Measurements from ENCODE around the gene MRTFA.
"Not testable (repeated sequence)": the region's sequence is repeated elsewhere in the genome, so short reads cannot be mapped to it uniquely, and the experiment has no call there.

Gene MRTFA

DNA sequence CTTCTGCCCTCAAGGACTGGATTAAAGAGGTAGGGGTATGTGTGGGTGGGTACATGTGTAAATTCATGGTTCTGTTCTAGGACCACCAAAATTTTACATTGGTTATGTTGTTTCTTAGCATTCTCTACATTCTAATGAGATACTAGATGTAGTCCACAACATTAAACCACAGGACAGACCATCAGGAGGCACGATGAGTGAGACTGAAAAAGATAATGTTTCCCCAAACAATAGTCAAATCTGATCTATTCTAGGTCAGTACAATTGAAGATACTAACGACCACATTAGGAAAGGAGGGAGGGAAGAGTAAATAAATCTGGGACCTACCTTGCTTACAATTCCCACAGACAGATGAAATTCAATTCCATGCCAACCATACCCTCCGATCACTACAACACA, 42.2 kb downstream of the MRTFA start:
- no peak for DNase-seq

DNA sequence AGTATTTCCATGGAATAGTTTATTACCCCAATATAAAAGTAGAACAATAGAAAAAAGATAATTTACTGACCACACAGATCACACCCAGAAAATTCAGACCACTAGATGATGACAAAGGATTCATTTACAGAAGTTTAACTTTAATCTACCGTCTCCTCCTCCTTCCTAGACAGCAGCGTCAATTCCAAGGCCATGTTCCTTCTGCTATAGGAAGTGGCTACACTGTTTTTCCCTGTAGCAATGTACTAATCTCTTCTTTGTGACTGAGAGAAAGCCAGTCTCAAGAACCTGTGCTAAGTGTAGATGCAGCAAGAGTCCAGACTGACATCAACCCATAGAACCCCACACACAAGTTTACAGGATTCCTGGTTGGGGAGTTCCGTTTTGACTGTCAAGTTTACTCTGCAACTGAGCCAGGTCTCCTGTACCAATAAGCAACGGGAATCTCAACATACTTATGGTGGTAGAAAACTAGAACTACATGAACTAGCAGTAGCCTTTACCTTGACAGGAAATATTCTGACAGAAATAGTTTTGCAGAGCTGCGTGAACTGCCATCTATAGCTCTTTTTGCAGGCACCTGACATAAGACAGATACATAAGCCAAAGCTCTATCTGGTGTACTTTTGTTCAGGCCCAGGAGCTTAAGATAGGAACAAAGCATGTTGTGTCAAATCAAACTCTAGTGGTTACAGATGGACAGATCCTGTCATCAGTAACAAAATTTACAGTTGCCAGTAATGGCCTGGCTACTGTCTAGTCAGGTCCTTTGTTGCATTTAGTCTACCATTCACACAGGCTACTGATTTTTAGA, 42.9 kb downstream of the MRTFA start:
- no peak for DNase-seq

DNA sequence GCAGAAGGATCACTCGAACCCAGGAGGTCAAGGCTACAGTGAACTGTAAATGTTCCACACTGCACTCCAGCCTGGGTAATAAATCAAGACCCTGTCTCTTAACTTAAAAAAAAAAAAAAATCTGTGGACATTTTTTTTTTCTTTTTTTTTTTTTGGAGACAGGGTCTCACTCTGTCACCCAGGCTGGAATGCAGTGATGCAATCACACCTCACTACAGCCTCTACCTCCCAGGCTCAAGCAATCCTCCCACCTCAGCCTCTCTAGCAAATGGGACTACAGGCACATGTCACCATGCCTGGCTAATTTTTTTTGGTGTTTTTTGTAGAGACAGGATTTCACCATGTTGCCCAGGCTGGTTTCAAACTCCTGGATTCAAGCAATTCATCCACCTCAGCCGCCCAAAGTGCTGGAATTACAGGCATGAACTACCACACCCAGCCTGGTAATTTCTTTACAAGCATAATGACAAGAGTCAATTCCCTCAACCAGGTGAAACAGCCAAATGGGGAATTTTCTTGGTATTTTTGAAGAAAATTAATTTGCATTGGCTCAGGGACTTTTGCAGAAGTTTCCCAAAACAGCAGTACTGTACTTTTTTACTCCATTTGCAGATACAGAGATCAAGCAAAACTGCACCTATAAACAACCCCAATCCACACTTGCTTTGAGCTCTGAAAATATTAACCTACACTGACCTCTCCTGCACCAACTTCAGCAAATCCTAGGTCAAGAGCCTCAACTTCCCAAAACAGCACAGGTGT, 44.0 kb downstream of the MRTFA start:
- no peak for DNase-seq

DNA sequence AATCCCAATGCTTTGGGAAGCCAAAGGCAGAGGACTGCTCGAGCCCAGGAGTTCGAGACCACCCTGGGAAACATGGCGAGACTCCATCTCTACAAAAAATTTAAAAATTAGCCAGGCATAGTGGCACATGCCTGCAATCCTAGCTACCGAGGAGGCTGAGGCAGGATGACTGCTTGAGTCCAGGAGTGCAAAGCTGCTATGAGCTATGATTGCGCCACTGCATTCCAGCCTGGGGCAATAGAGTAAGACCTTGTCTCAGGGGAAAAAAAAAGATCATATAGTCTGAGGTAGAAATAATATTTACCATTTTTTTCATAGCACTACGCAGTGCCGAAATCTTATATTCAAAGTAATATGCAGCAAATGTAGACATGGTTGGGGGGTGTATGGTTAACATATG, 47.8 kb downstream of the MRTFA start:
- DNase-seq: no peak

DNA sequence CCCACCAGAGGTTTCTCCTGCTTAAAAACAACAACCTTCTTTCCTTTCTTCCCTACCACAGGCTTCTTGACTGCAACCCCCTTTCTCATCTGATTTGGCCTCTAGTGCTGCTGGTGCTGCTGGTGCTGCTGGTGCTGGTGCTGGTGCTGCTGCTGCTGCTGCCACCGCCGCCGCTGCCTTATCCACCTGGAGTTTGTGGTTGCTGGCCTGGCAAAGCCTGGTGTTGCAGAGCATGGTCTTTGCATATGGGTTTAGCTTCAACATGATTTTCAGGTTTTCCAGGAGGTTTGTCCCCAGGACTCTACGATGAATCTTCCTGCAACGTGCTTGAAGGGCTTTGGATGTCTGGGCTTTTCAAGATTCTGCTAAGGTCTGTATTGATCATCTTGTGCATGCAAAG, 49.7 kb downstream of the MRTFA start:
- no peak for DNase-seq

DNA sequence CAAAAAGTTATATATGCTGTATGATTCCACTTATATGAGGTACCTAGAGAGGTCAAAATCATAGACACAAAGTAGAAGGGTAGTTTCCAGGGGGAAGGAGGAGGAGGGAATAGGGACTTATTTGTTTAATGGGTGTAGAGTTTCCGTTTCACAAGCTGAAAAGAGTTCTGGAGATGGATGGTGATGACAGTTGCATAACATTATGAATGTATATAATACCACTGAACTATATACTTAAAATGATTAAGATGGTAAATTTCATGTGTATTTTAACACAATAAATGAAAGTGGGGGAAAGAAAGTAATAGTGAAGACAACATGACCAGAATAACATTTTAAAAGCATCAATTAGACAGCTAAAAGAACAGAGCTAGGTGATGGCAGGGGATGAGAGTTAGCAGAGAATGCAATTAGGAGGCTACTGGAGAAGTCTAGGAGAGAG, 51.2 kb downstream of the MRTFA start:
- DNase-seq: no peak

DNA sequence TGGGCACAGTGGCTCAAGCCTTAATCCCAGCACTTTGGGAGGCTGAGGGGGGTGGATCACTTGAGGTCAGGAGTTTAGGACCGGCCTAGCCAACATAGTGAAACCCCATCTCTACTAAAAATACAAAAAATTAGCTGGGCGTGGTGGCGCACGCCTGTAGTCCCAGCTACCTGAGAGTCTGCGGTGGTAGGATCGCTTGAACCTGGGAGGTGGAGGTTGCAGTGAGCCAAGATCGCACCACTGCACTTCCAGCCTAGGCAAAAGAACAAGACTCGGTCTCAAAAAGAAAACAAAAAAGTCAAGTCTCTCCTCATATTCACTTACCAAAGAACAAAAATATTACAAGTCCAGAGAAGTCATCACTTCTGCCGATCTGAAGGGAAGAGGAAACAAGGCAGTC, 51.8 kb downstream of the MRTFA start:
- not testable (repeated sequence) for DNase-seq

DNA sequence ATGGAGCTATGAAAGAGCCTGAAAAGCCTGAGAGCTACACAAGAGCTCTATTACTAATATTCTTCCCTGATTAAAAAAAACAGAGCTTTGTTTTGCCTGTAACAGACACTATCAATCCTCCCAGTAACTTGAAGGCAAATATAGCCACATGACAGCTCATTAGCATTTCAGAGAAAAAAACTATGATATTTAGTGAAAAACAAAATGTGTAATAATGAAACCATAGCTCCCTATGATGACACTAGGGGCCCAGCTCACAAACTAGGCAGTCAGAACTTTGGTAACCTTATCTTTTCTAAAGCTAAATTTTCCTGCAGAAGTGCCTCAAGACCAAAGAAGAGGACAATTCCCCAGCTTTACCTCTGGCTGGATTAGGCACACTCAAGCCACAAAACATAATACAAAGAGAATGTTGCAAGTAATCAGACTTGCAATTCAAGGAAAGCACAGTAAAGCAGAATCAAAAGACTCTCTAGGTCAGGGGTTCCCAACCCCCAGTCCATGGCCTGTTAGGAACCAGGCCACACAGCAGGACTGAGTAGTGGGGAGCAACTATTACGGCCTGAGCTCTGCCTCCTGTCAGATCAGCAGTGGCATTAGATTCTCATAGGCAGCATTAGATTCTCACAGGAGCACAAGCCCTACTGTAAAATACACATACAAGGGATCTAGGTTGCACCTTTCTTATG, 53.3 kb downstream of the MRTFA start:
- no peak for DNase-seq

DNA sequence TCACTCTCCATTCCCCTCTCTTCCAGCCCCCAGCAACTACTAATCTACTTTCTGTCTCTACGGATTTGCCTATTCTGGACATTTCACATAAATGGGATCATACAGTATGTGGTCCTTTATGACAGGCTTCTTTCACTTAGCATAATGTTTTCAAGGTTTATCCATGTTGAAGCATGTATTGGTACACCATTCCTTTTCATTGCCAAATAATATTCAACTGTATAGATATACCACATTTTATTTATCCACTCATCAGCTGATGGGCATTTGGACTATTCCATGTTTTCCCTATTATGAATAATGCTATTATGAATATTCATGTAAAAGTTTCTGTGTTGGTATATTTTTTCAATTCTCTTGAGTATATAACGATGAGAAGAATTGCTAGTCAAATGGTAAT, 54.5 kb downstream of the MRTFA start:
- no peak for DNase-seq

DNA sequence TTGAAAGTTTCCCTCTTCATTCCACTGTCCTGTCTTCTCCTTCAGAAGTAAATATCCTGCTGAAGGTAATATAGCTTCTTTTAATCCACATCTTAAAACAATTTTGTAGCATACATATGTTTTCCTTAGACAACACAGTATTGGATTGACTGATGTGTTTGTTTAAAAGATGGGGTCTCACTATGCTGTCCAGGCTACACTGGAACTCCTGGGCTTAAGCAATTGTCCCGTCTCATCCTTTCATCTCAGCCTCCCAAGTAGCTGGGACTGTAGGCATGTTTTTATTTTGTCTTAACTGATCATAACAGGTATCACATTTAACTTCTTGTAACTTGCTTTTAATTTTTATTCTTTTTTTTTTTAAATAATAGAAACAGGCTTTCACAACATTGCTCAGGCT, 55.9 kb downstream of the MRTFA start:
- DNase-seq: no peak

DNA sequence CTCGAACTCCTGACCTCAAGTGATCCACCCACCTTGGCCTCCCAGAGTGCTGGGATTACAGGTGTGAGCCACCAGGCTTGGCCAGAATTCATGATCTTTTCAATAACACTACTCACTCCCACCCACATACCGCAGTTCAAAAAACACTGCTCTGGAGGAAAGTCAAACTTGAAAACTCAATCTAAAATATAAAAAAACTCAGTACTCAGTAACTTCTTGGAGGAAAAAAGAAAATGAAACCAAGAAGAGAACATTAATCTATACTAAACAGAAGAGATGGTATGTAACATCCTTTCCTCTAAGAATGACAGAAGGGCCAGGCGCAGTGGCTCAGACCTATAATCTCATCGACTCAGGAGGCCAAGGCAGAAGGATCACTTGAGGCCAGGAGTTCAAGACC, 58.3 kb downstream of the MRTFA start:
- no peak for DNase-seq

DNA sequence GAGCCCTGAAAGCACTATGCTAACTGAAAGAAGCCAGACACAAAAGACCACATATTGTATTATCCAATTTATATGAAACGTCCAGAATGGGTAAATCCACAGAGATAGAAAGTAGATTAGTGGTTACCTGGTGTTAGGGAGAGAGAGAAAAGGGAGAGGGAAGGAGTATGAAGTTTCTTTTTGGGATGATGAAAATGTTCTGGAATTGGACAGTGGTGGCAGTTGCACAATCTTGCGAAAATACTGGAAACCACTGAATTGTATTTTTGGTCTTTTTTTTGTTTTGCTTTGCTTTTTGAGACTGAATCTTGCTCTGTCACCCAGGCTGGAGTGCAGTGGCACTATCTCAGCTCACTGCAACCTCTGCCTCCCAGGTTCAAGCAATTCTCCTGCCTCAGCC, 63.5 kb downstream of the MRTFA start:
- no peak for DNase-seq

DNA sequence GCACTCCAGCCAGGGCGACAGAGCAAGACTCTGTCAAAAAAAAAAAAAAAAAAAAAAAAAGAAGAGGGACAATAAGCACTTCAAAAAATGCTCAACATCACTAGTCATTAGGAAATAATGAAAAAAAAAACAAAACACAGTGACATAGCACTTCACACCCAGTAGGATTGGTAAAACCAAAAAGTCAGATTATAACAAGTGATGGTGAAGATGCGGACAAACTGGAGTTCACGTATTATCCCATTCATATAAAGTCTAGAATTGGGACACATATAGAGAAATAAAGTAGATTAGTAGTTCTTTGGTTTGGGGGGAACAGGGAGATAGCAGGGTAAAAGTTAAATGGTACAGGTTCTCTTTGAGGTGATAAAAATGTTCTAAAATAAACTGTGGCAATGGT, 64.6 kb downstream of the MRTFA start:
- no peak for DNase-seq

DNA sequence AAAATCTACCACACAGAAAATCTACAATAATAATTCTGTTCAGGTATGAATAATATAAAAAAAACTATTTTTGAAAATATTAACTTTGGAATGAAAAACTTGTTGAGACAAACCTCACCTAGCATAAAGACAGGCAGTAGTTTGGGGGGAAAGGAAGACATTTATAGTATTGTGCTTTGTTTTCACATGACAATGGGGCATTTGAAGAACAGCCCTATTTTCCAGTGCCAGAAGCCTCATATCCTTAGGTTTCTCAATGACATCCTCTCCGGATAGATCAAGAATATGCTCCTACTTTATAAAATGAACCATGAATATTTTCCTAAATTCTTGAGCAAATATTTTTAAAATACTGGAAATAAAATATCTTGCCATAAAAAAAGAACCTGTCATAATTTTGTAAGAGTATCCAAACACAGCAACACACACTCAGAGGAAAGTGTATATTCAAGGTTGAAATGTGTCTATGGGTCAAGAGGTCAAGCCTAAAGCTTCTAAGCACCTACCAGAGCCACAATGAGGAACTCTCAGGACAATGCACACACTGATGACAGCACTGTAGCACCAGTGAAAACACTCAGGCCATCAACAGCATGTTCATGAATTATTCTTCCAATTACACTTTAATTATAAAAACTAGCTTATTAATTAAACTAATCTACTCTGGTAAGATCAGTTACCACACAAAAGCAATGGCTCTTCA, 68.7 kb downstream of the MRTFA start:
- DNase-seq: no peak

DNA sequence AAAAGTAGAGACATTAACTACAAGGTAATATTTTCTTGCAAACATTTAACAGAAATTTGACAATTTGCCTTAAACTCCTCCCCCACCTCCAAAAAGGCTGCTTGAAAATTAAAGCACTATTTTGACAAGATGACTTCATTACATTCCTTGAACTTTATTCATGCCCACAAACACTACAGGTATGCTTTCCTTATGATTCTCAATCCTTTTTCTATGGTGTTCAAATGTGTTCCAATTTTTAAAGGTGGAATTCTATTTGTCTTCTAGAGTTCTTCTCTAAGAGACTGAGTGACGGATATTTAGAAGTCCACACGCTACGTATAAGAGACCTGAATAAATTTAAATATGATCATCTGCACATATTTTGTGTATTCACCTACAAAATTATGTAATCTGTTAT, 69.4 kb downstream of the MRTFA start:
- no peak for DNase-seq

DNA sequence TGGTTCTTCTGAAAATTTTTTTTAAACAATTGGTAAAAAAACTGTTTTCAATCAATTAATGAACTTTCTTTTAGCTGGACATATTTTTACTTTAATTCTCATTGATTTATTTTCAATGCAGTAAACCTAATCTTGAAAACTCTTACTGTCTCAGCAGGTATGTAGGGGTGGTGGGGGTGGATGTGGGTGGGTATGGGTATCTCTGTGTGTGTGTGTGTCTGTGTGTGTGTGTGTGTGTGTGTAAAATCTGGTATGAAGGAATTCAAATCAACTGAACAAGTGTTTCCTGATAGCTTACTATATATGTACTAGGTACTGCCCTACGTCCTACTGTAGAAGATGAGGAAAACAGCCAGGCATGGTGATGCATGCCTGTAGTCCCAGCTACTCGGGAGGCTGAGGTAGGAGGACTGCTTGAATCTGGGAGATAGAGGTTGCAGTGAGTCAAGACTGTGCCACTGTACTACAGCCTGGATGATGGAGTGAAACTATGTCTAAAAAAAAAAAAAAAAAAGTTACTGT, 75.5 kb downstream of the MRTFA start:
- no peak for DNase-seq

DNA sequence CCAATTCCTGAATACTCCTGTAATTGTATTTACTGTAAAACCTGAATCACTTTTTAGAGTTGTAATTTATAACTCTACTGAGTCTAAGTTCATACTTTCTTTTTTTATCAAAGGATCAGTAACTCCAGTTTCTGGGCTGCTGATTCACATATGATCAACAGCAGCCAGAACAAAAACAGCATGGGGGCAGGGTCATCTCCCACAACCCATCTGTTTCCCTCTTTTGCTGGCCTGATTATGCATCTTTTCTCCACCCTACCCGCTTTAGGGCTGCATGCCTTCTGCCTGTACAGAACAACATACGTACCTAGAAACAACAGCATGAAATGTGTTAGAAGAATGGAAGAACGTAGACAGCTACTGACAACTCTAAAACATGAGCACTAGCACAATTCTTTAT, 76.0 kb downstream of the MRTFA start:
- peak; percentile 80 for DNase-seq

DNA sequence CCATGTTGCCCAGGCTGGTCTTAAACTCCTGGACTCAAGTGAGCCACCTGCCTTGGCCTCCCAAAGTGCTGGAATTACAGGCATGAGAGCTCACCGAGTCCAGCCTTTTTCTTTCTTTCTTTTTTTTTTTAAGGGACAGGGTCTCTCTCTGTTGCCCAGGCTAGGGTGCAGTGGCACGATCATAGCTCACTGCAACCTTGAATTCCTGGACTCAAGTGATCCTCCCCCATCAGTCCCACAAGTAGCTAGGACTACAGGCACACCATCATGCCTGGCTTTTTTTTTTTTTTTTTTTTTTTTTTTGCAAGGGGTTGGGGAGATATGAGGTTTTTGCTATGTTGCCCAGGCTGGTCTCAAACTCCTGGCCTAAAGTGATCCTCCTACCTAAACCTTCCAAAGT, 78.5 kb downstream of the MRTFA start:
- DNase-seq: no peak

DNA sequence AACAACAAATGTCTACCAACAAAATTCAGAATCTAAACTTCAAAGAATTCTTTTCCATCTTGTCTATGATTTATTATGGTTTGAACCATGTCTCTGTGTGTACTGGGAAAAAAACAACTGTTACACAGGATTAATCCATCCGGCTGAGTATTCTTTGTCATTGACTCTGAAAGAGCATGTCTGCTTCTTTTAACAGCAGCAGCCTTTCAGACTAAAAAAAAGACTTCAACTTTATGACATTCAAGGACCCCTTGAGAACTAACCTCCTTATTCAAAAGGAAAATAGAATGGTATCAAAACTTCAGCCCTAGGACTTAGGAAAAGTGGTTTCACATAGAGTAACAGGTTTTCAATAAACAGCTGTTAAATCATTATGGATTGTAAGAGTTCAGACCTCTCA, 79.9 kb downstream of the MRTFA start:
- no peak for DNase-seq

DNA sequence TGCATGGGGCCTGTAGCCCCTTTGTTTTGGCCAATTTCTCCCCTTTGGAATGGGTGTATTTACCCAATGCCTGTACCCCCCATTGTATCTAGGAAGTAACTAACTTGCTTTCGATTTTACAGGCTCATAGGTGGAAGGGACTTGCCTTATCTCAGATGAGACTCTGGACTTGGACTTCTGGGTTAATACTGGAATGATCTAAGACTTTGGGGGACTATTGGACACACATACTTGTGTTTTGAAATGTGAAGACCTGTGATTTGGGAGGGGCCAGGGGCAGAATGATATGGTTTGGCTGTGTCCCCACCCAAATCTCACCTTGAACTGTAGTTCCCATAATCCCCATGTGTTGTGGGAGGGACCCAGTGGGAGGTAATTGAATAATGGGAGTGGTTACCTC, 82.5 kb downstream of the MRTFA start:
- not testable (repeated sequence) for DNase-seq

DNA sequence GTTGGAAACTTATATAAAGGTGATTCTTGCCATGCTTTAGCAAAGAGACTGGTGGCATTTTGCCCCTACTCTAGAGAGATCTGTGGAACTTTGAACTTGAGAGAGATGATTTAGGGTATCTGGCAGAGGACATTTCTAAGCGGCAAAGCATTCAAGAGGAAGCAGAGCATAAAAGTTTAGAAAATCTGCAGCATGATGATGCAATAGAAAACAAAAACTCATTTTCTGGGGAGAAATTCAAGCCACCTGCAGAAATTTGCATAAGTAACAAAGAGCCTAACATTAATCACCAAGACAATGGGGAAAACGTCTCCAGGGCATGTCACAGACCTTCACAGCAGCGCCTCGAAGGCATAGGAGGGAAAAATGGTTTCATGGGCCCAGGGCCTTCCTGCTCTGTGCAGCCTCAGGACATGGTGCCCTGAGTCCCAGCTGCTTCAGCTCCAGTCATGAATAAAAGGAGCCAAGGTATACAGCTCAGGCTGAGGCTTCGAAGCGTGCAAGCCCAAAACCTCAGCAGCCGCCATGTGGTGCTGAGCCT, 83.4 kb downstream of the MRTFA start:
- no peak for DNase-seq

DNA sequence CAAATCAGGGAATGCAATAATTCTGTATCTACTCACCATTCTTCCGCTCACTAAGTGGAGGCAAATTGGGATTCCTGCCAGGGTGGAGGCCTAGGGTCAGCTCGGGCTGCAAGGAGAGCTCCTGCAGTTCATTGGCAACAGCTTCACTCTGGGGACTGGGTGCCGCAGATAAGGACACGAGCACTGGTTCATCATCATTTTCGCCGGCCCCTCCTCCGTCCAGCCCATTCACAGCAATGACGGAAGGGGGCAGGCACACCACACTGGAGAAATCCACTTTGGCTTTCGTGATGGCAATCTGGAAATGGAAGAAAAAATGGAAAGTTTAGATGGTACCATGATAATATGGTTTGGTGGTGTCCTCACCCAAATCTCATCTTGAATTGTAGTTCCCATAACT, 84.4 kb downstream of the MRTFA start:
- peak; percentile 91 for DNase-seq

DNA sequence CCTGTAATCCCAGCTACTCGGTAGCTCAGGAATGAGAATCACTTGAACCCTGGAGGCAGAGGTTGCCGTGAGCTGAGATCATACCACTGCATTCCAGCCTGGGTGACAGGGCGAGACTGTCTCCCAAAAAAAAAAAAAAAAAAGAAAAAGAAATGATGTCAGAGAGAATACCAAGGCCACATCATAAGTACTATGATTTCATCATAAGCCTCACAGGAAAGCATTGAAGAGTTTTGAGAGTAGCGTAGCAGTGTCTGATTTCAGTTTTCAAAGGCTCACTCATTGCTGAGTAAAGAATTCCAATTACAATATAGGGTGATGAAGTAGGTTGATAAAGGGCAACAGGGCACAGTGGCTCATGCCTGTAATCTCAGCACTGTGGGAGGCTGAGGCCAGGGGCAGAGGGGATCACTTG, 88.8 kb downstream of the MRTFA start:
- no peak for DNase-seq

All from hematopoietic multipotent progenitor cell treated with erythropoietin and hydrocortisone succinate and interleukin-3 and kit ligand, for 6 days (in vitro differentiated cells).